Caco-2 (cell line): ENCODE data around the gene LILRB3. TPM values are rescaled to one million over a fixed set of nuclear protein-coding genes. Genes with fewer than 3 reads are reported as not detected.

Experiments
- BruUV-seq: library from RNA; stranded (reverse); fragments of 400-500 nt; replicated peaks from 2 replicates; lab custom pipeline; 2021; lab: Mats Ljungman, UMichigan
- CTCF ChIA-PET: fragments of 300-600 bp; sonication (Branson Sonifier 250); formaldehyde crosslinking; loops from one replicate; lab custom pipeline; 2022; ENCODE audit warnings: antibody characterized with exemption; lab: Charles Lee
- POLR2A ChIA-PET: fragments of 300-600 bp; sonication (Branson Sonifier 250); formaldehyde crosslinking; loops from one replicate; lab custom pipeline; 2022; ENCODE audit warnings: antibody characterized with exemption; lab: Charles Lee
- DNase-seq, 2 experiments: peaks; one replicate each; pipeline versions ENCODE4 v3.0.0 to v3.0.0-alpha.2; 2020 to 2022
- H3K27me3 ChIP-seq: replicated peaks from 2 replicates; pipeline ENCODE4 v1.6.0; 2011; ENCODE audit warnings: low read length; ENCODE audit not compliant: control insufficient read depth, insufficient read depth
- H3K36me3 ChIP-seq: 2 replicates; pipeline ENCODE4 v1.5.1; 2011; ENCODE audit warnings: low read length; ENCODE audit not compliant: control insufficient read depth, insufficient read depth
- H3K4me1 ChIP-seq: fragments of 250-450 bp; sonication (Bioruptor Pico); 2 replicates; pipeline ENCODE4 v1.5.1; 2020; ENCODE audit warnings: mild to moderate bottlenecking
- H3K4me3 ChIP-seq: 2 replicates; pipeline ENCODE4 v1.5.1; 2011; ENCODE audit warnings: low read depth, mild to moderate bottlenecking, control low read depth, low read length
- H3K9me3 ChIP-seq: fragments of 250-450 bp; sonication (Bioruptor Pico); 2 replicates; pipeline ENCODE4 v1.5.1; 2020; ENCODE audit warnings: mild to moderate bottlenecking, moderate library complexity
- H3K27ac Mint-ChIP-seq: one replicate; pipeline ENCODE4 v1.8.0; 2022; ENCODE audit warnings: mixed read lengths; ENCODE audit not compliant: unreplicated experiment
- H3K27me3 Mint-ChIP-seq: one replicate; pipeline ENCODE4 v1.8.0; 2022; ENCODE audit warnings: mixed read lengths; ENCODE audit not compliant: insufficient read depth, unreplicated experiment
- H3K36me3 Mint-ChIP-seq: one replicate; pipeline ENCODE4 v1.8.0; 2022; ENCODE audit warnings: mild to moderate bottlenecking, mixed read lengths; ENCODE audit not compliant: insufficient read depth, unreplicated experiment
- H3K4me1 Mint-ChIP-seq: one replicate; pipeline ENCODE4 v1.8.0; 2022; ENCODE audit warnings: low read depth, mixed read lengths; ENCODE audit not compliant: unreplicated experiment
- H3K4me3 Mint-ChIP-seq: one replicate; pipeline ENCODE4 v1.8.0; 2022; ENCODE audit warnings: mild to moderate bottlenecking, moderate library complexity, mixed read lengths; ENCODE audit not compliant: unreplicated experiment
- H3K9me3 Mint-ChIP-seq: one replicate; pipeline ENCODE4 v1.8.0; 2022; ENCODE audit warnings: mixed read lengths; ENCODE audit not compliant: unreplicated experiment
- intact Hi-C: fragments of 100-400 bp; cut with micrococcal nuclease; formaldehyde crosslinking; loops from one replicate; pipeline ENCODE4 v1.10.0; 2022; ENCODE audit not compliant: unreplicated experiment
- total RNA-seq: library from RNA; stranded (reverse); gene quantifications from 2 replicates; pipeline ENCODE4 v1.2.3, GENCODE V29; 2022
- TF ChIP-seq, protein P1 (sequence below), 2 experiments: fragments of 200-600 bp in 1 of 2; IDR thresholded peaks; 1 replicate in 1 of 2; 2 replicates in 1 of 2; pipeline versions ENCODE4 v1.5.1 to v1.8.0; 2011 to 2022; ENCODE audit warnings: antibody characterized with exemption in 1 of 2, control low read depth in 1 of 2, inconsistent platforms in 1 of 2, low read depth in 1 of 2, low read length in 1 of 2, mild to moderate bottlenecking in 1 of 2, moderate library complexity in 1 of 2; ENCODE audit not compliant: insufficient read depth in 1 of 2, severe bottlenecking in 1 of 2, unreplicated experiment in 1 of 2

LILRB3 gene
- total RNA-seq, 1 experiment from 2014 or later, result not detected

GRCh38 chr19:54255105-54255775 is 32.4 kb upstream of the LILRB3 start:
- CTCF ChIA-PET, result no interaction called here
- POLR2A ChIA-PET, result no interaction called here
- H3K36me3 ChIP-seq, result no peaks in the 10 kb centered on the region
- H3K4me3 ChIP-seq, result no peak overlapping the region
- TF ChIP-seq, protein P1, sequence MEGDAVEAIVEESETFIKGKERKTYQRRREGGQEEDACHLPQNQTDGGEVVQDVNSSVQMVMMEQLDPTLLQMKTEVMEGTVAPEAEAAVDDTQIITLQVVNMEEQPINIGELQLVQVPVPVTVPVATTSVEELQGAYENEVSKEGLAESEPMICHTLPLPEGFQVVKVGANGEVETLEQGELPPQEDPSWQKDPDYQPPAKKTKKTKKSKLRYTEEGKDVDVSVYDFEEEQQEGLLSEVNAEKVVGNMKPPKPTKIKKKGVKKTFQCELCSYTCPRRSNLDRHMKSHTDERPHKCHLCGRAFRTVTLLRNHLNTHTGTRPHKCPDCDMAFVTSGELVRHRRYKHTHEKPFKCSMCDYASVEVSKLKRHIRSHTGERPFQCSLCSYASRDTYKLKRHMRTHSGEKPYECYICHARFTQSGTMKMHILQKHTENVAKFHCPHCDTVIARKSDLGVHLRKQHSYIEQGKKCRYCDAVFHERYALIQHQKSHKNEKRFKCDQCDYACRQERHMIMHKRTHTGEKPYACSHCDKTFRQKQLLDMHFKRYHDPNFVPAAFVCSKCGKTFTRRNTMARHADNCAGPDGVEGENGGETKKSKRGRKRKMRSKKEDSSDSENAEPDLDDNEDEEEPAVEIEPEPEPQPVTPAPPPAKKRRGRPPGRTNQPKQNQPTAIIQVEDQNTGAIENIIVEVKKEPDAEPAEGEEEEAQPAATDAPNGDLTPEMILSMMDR (IDR thresholded peaks at IDR 0.05; ENCODE audit: insufficient read depth in 1 of 2, low read depth in 1 of 2, low read length in 1 of 2, severe bottlenecking in 1 of 2, unreplicated experiment in 1 of 2), result no peak
- Mint-ChIP-seq H3K9me3 (no peaks in the 10 kb centered on the region), H3K27ac (no peak overlapping the region), H3K36me3 (no peaks in the 10 kb centered on the region), H3K27me3 (peaks cover 18% of the 10 kb centered on the region), H3K4me1 (no peaks in the 10 kb centered on the region), H3K4me3 (no peak overlapping the region)
- intact Hi-C loops, result no loop called here
- DNase-seq, result no peak
- no TSS peak for BruUV-seq
- no peaks in the 10 kb centered on the region for H3K27me3 ChIP-seq
- H3K9me3 ChIP-seq, result no peaks in the 10 kb centered on the region
- H3K4me1 ChIP-seq, result no peaks in the 10 kb centered on the region

GRCh38 chr19:54254195-54254906 is 31.5 kb upstream of the LILRB3 start:
- intact Hi-C loops, result no loop called here
- Histone ChIP-seq H3K4me3 (no peak overlapping the region), H3K36me3 (no peaks in the 10 kb centered on the region), H3K27me3 (no peaks in the 10 kb centered on the region), H3K9me3 (no peaks in the 10 kb centered on the region), H3K4me1 (no peaks in the 10 kb centered on the region)
- Mint-ChIP-seq H3K27ac (no peak overlapping the region), H3K4me1 (no peaks in the 10 kb centered on the region), H3K4me3 (no peak overlapping the region), H3K36me3 (no peaks in the 10 kb centered on the region), H3K9me3 (no peaks in the 10 kb centered on the region), H3K27me3 (peaks cover 23% of the 10 kb centered on the region)
- no peak for DNase-seq
- ChIA-PET POLR2A (no interaction called here), CTCF (no interaction called here)
- BruUV-seq, result no TSS peak
- TF ChIP-seq, protein P1 (IDR thresholded peaks at IDR 0.05; ENCODE audit: insufficient read depth in 1 of 2, low read depth in 1 of 2, low read length in 1 of 2, severe bottlenecking in 1 of 2, unreplicated experiment in 1 of 2), result no peak

- Mint-ChIP-seq H3K4me1 (no peaks in the 10 kb centered on the region), H3K27me3 (peaks cover 26% of the 10 kb centered on the region), H3K9me3 (no peaks in the 10 kb centered on the region), H3K27ac (no peak overlapping the region), H3K36me3 (no peaks in the 10 kb centered on the region), H3K4me3 (no peak overlapping the region)
- H3K36me3 ChIP-seq, result no peaks in the 10 kb centered on the region
- no peak for DNase-seq
- CTCF ChIA-PET, result interaction anchor here (1.4 kb wide), 1 partner anchor 12 kb away, joined by 5 read pairs; no protein-coding TSS in a partner anchor
- BruUV-seq, result no TSS peak
- intact Hi-C loops, result no loop called here
- POLR2A ChIA-PET, result no interaction called here
- TF ChIP-seq, protein P1 (IDR thresholded peaks at IDR 0.05; ENCODE audit: insufficient read depth in 1 of 2, low read depth in 1 of 2, low read length in 1 of 2, severe bottlenecking in 1 of 2, unreplicated experiment in 1 of 2), result no peak
- no peaks in the 10 kb centered on the region for H3K9me3 ChIP-seq
- no peak overlapping the region for H3K4me3 ChIP-seq
- H3K4me1 ChIP-seq, result no peaks in the 10 kb centered on the region
- H3K27me3 ChIP-seq, result no peaks in the 10 kb centered on the region
Observed at GRCh38 chr19:54253331-54254194, 30.8 kb upstream of the LILRB3 start.
